A673 (cell line): Measurements from ENCODE around the gene PIM3. TPM values are rescaled to one million over a fixed set of nuclear protein-coding genes. Genes with fewer than 3 reads are reported as not detected.
"Not testable (repeated sequence)": the region's sequence is repeated elsewhere in the genome, so short reads cannot be mapped to it uniquely, and the experiment has no call there.

Experiments
- BruUV-seq: library from RNA; stranded (reverse); fragments of 400-500 nt; replicated peaks from 2 replicates; lab custom pipeline; 2021; lab: Mats Ljungman, UMichigan
- CTCF ChIA-PET: fragments of 300-600 bp; sonication (Branson Sonifier 250); formaldehyde crosslinking; loops from one replicate; lab custom pipeline; 2022; ENCODE audit warnings: antibody characterized with exemption; lab: Charles Lee
- POLR2A ChIA-PET: fragments of 300-600 bp; sonication (Branson Sonifier 250); formaldehyde crosslinking; loops from one replicate; lab custom pipeline; 2022; ENCODE audit warnings: antibody characterized with exemption; ENCODE audit not compliant: low non-redundant PET; lab: Charles Lee
- DNase-seq: peaks from one replicate; pipeline ENCODE4 v3.0.0-alpha.2; 2015; ENCODE audit warnings: low spot score
- H3K27ac ChIP-seq: fragments of 200-600 bp; sonication (generic); 2 replicates; pipeline ENCODE4 v1.5.1; 2016; ENCODE audit warnings: mixed run types, low read depth, mild to moderate bottlenecking, mixed read lengths, antibody characterized with exemption, low read length; ENCODE audit not compliant: poor library complexity, severe bottlenecking
- H3K27me3 ChIP-seq: fragments of 200-600 bp; sonication (generic); replicated peaks from 2 replicates; pipeline ENCODE4 v1.6.1; 2017; ENCODE audit warnings: mixed run types, low read depth, mild to moderate bottlenecking, mixed read lengths, antibody characterized with exemption, low read length; ENCODE audit not compliant: insufficient read depth, poor library complexity
- H3K36me3 ChIP-seq: fragments of 200-600 bp; sonication (generic); 2 replicates; pipeline ENCODE4 v1.6.1; 2016; ENCODE audit warnings: mixed run types, mild to moderate bottlenecking, mixed read lengths, antibody characterized with exemption, low read length; ENCODE audit not compliant: insufficient read depth, poor library complexity, severe bottlenecking
- H3K4me1 ChIP-seq: fragments of 200-600 bp; sonication (generic); 2 replicates; pipeline ENCODE4 v1.6.1; 2017; ENCODE audit warnings: mixed run types, mild to moderate bottlenecking, mixed read lengths, antibody characterized with exemption, low read length; ENCODE audit not compliant: insufficient read depth, poor library complexity, severe bottlenecking
- H3K4me3 ChIP-seq: fragments of 200-600 bp; sonication (generic); 2 replicates; pipeline ENCODE4 v1.5.1; 2016; ENCODE audit warnings: low read depth, mixed run types, mild to moderate bottlenecking, mixed read lengths, low read length; ENCODE audit not compliant: poor library complexity, severe bottlenecking
- H3K9me3 ChIP-seq: fragments of 200-600 bp; sonication (generic); 2 replicates; pipeline ENCODE4 v1.6.1; 2016; ENCODE audit warnings: mixed run types, low read depth, mild to moderate bottlenecking, mixed read lengths, antibody characterized with exemption, low read length; ENCODE audit not compliant: poor library complexity, severe bottlenecking
- CTCF ChIP-seq: fragments of 300-800, 200-600 bp; sonication (generic); conservative IDR thresholded peaks from 2 replicates; pipeline ENCODE4 v1.5.1; 2017; ENCODE audit warnings: low read depth, mild to moderate bottlenecking, antibody characterized with exemption, low read length, moderate library complexity, mixed read lengths
- EZH2 ChIP-seq: fragments of 200-600 bp; sonication (generic); IDR thresholded peaks from 2 replicates; pipeline ENCODE4 v1.6.1; 2017; ENCODE audit warnings: borderline replicate concordance, low read depth, mild to moderate bottlenecking, mixed read lengths, antibody characterized with exemption, low read length; ENCODE audit not compliant: poor library complexity, severe bottlenecking
- intact Hi-C: fragments of 100-400 bp; cut with micrococcal nuclease; formaldehyde crosslinking; loops from one replicate; pipeline ENCODE4 v1.10.0; 2022; ENCODE audit not compliant: unreplicated experiment
- total RNA-seq: library from RNA; stranded (reverse); gene quantifications from 2 replicates; pipeline ENCODE4 v1.2.3, GENCODE V29; 2021

PIM3 gene
- total RNA-seq, 1 experiment from 2014 or later = 71.3 TPM

DNA sequence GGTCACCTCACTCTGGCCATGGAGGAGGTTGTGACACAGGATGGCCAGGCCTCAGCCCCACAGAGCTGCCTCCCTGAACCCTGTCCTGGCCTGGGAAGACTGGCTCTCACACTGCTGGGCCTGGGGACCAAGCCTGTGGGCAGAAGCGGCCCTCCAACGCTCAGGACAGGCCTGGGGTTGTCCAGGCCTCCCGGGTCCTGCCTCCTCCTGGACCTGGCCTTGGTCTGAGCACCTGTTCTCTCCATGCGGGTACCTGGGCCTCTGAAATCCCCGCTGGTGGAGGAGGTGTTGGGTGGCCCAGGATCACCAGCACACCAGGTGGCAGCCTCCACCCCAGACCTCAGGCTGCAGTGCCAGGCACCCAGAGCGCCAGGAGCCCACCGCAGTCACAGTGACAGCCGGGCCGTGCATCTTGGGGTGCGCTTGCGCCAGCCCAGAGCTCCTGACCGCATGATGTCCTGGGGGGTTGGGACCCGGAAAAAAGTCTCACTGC lies 16.1 kb upstream of the PIM3 start:
- no peaks in the 10 kb centered on the region for H3K9me3 ChIP-seq
- H3K27ac ChIP-seq = peak overlapping the region; percentile 82
- H3K4me1 ChIP-seq = peaks cover 22% of the 10 kb centered on the region
- intact Hi-C loops = no loop called here
- TF ChIP-seq EZH2 (no peak), CTCF (no peak)
- no peak for DNase-seq
- H3K36me3 ChIP-seq = no peaks in the 10 kb centered on the region
- BruUV-seq = no TSS peak
- ChIA-PET CTCF (no interaction called here), POLR2A (no interaction called here)
- no peaks in the 10 kb centered on the region for H3K27me3 ChIP-seq
- peak overlapping the region; percentile 2 for H3K4me3 ChIP-seq

- BruUV-seq, H3K4me3 ChIP-seq, POLR2A ChIA-PET, intact Hi-C loops, H3K27me3 ChIP-seq, H3K36me3 ChIP-seq, H3K9me3 ChIP-seq, CTCF ChIA-PET: not testable (repeated sequence)
- Histone ChIP-seq H3K27ac (peak overlapping the region; percentile 82), H3K4me1 (peaks cover 22% of the 10 kb centered on the region)
- peak; percentile 73 for DNase-seq
Observed at GRCh38 chr22:49945042-49945794, 15.4 kb upstream of the PIM3 start.

- Histone ChIP-seq H3K9me3 (no peaks in the 10 kb centered on the region), H3K4me3 (no peak overlapping the region), H3K27me3 (no peaks in the 10 kb centered on the region), H3K27ac (peak overlapping the region; percentile 66), H3K4me1 (peaks cover 22% of the 10 kb centered on the region), H3K36me3 (no peaks in the 10 kb centered on the region)
- BruUV-seq = no TSS peak
- ChIA-PET CTCF (interaction anchor here (0.7 kb wide), 1 partner anchor 84 kb away, joined by 3 read pairs; no protein-coding TSS in a partner anchor), POLR2A (interaction anchor here (0.6 to 0.7 kb wide), 2 partner anchors 13 to 29 kb away, joined by 3 to 4 read pairs; no protein-coding TSS in a partner anchor)
- TF ChIP-seq CTCF (no peak), EZH2 (no peak)
- peak; percentile 62 for DNase-seq
- intact Hi-C loops = no loop called here
Observed at GRCh38 chr22:49946612-49947295, 13.8 kb upstream of the PIM3 start.
